OCI-LY1 (cell line): ENCODE measurements around the gene DCST2.

ENCODE experiments used
- H2AFZ ChIP-seq: fragments of 200-600 bp; sonication (generic), shearing (Covaris generic); 2 replicates; pipeline ENCODE4 v1.6.0; 2014; ENCODE audit warnings: antibody characterized with exemption, mild to moderate bottlenecking, low read length
- H3F3A ChIP-seq: fragments of 200-600 bp; sonication (generic), shearing (Covaris generic); 2 replicates; pipeline ENCODE4 v1.6.0; 2014; ENCODE audit warnings: mild to moderate bottlenecking, antibody characterized with exemption, low read length, moderate library complexity; ENCODE audit not compliant: insufficient read depth
- H3K27ac ChIP-seq: fragments of 200-600 bp; sonication (generic); 2 replicates; pipeline ENCODE4 v1.5.1; 2014; ENCODE audit warnings: low read length, mixed run types, mild to moderate bottlenecking, low read depth; ENCODE audit not compliant: poor library complexity, severe bottlenecking
- H3K27me3 ChIP-seq: fragments of 200-600 bp; sonication (generic); 2 replicates; pipeline ENCODE4 v1.6.0; 2014; ENCODE audit warnings: antibody characterized with exemption, mild to moderate bottlenecking, low read length, moderate library complexity; ENCODE audit not compliant: insufficient read depth
- H3K36me3 ChIP-seq: fragments of 200-600 bp; sonication (generic); 2 replicates; pipeline ENCODE4 v1.6.1; 2014; ENCODE audit warnings: mild to moderate bottlenecking, antibody characterized with exemption, low read length, moderate library complexity, mixed read lengths; ENCODE audit not compliant: insufficient read depth
- H3K4me1 ChIP-seq: fragments of 200-600 bp; sonication (generic); 2 replicates; pipeline ENCODE4 v1.5.1; 2014; ENCODE audit warnings: mild to moderate bottlenecking, low read length, moderate library complexity; ENCODE audit not compliant: insufficient read depth, severe bottlenecking
- H3K4me2 ChIP-seq: fragments of 200-600 bp; sonication (generic), shearing (Covaris generic); 2 replicates; pipeline ENCODE4 v1.6.1; 2014; ENCODE audit warnings: low read length
- H3K4me3 ChIP-seq: fragments of 200-600 bp; sonication (generic); 2 replicates; pipeline ENCODE4 v1.5.1; 2014; ENCODE audit warnings: low read length, low read depth, mild to moderate bottlenecking, mixed read lengths; ENCODE audit not compliant: poor library complexity, severe bottlenecking
- H3K79me2 ChIP-seq: fragments of 200-600 bp; shearing (Covaris generic); 2 replicates; pipeline ENCODE4 v1.6.1; 2016; ENCODE audit warnings: mixed run types, low read length, mixed read lengths; ENCODE audit not compliant: insufficient read depth
- H3K9ac ChIP-seq: fragments of 200-600 bp; sonication (generic), shearing (Covaris generic); 2 replicates; pipeline ENCODE4 v1.6.1; 2014; ENCODE audit warnings: mild to moderate bottlenecking, low read length, mixed read lengths
- H3K9me2 ChIP-seq: fragments of 200-600 bp; sonication (generic), shearing (Covaris generic); 2 replicates; pipeline ENCODE4 v1.6.1; 2014; ENCODE audit warnings: low read depth, mild to moderate bottlenecking, low read length, mixed read lengths
- H3K9me3 ChIP-seq: fragments of 200-600 bp; shearing (Covaris generic); 2 replicates; pipeline ENCODE4 v1.6.1; 2014; ENCODE audit warnings: low read length, mixed read lengths
- H4K20me1 ChIP-seq: fragments of 200-600 bp; sonication (generic), shearing (Covaris generic); 2 replicates; pipeline ENCODE4 v1.6.0; 2016; ENCODE audit warnings: mild to moderate bottlenecking, low read length; ENCODE audit not compliant: insufficient read depth
- CTCF ChIP-seq: fragments of 200-600 bp; sonication (generic), shearing (Covaris generic); IDR thresholded peaks from 2 replicates; pipeline ENCODE4 v1.5.1; 2017; ENCODE audit warnings: mild to moderate bottlenecking, antibody characterized with exemption, low read length, moderate library complexity, mixed read lengths
- EZH2 ChIP-seq: fragments of 200-600 bp; sonication (generic), shearing (Covaris generic); IDR thresholded peaks from 2 replicates; pipeline ENCODE4 v1.8.0; 2017; ENCODE audit warnings: borderline replicate concordance, mixed run types, mild to moderate bottlenecking, antibody characterized with exemption, low read length, moderate library complexity, mixed read lengths

Gene DCST2

GRCh38 chr1:155017946-155018316 is 15.7 kb downstream of the DCST2 start:
- peaks cover 20% of the 10 kb centered on the region for H3K4me1 ChIP-seq
- no peaks in the 10 kb centered on the region for H3F3A ChIP-seq
- H3K36me3 ChIP-seq, result peaks cover 4% of the 10 kb centered on the region
- peak overlapping the region; percentile 46 for H3K4me3 ChIP-seq
- H4K20me1 ChIP-seq, result no peaks in the 10 kb centered on the region
- peak overlapping the region; percentile 58 for H3K4me2 ChIP-seq
- TF ChIP-seq CTCF, result no peak
- no peak for TF ChIP-seq EZH2
- no peak overlapping the region for H2AFZ ChIP-seq
- no peaks in the 10 kb centered on the region for H3K27me3 ChIP-seq
- no peaks in the 10 kb centered on the region for H3K9me2 ChIP-seq
- peak overlapping the region; percentile 53; the same call in 1 of the 2 replicates for H3K9ac ChIP-seq
- no peak overlapping the region for H3K27ac ChIP-seq
- H3K9me3 ChIP-seq, result no peaks in the 10 kb centered on the region
- no peaks in the 10 kb centered on the region for H3K79me2 ChIP-seq

GRCh38 chr1:155017041-155017945 is 16.3 kb downstream of the DCST2 start:
- peak overlapping the region; percentile 53; the same call in 1 of the 2 replicates for H3K9ac ChIP-seq
- peak overlapping the region; percentile 42 for H3K27ac ChIP-seq
- H3K4me1 ChIP-seq, result peaks cover 20% of the 10 kb centered on the region
- H3K79me2 ChIP-seq, result no peaks in the 10 kb centered on the region
- no peaks in the 10 kb centered on the region for H3K27me3 ChIP-seq
- H2AFZ ChIP-seq, result no peak overlapping the region
- peaks cover 4% of the 10 kb centered on the region for H3K36me3 ChIP-seq
- peak overlapping the region; percentile 58 for H3K4me2 ChIP-seq
- no peaks in the 10 kb centered on the region for H3F3A ChIP-seq
- H3K9me3 ChIP-seq, result no peaks in the 10 kb centered on the region
- no peak for TF ChIP-seq EZH2
- peak; percentile 100 for TF ChIP-seq CTCF
- peak overlapping the region; percentile 46 for H3K4me3 ChIP-seq
- no peaks in the 10 kb centered on the region for H3K9me2 ChIP-seq
- H4K20me1 ChIP-seq, result no peaks in the 10 kb centered on the region

- Histone ChIP-seq H3K9me2 (no peaks in the 10 kb centered on the region), H3K4me2 (no peak overlapping the region), H3K9ac (no peak overlapping the region), H4K20me1 (no peaks in the 10 kb centered on the region), H3K79me2 (no peaks in the 10 kb centered on the region), H2AFZ (no peak overlapping the region), H3K27ac (peak overlapping the region; percentile 42), H3F3A (no peaks in the 10 kb centered on the region), H3K36me3 (peaks cover 4% of the 10 kb centered on the region), H3K27me3 (no peaks in the 10 kb centered on the region), H3K9me3 (no peaks in the 10 kb centered on the region), H3K4me3 (no peak overlapping the region), H3K4me1 (peaks cover 20% of the 10 kb centered on the region)
- TF ChIP-seq CTCF (no peak), EZH2 (no peak)
These were observed 17.2 kb downstream of the DCST2 start for GRCh38 chr1:155016231-155016831.
